Measurements from ENCODE around the gene GPR15LG.

DNA sequence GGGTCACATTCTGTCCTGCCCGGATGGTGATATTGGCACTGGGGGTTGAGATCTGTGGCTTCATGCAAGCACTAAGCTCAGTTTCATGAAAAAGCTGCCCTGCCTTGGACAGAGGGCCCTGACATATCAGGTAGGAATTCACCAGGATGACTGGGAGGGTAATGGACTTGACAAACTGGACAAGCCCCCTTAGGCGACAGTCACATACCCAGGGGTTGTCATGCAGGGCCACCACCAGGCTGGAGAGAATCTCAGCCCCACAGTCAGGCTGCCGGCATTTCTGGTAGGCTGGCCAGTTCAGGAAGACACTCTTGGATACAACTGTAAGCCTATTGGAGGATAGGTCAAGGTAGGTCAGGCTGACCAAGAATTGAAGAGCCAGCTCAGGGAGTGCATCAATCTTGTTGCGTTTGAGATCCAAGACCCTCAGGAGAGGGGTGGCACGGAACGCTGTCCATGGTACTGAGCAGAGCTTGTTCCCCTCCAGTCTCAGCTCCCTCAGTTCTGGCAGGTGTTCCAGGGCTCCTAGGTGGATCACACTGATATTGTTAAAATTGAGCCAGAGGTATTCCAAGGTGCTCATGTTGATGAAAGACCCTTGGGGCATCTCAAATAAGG is 50.9 kb downstream of the GPR15LG start:
- TF ChIP-seq, protein P1, sequence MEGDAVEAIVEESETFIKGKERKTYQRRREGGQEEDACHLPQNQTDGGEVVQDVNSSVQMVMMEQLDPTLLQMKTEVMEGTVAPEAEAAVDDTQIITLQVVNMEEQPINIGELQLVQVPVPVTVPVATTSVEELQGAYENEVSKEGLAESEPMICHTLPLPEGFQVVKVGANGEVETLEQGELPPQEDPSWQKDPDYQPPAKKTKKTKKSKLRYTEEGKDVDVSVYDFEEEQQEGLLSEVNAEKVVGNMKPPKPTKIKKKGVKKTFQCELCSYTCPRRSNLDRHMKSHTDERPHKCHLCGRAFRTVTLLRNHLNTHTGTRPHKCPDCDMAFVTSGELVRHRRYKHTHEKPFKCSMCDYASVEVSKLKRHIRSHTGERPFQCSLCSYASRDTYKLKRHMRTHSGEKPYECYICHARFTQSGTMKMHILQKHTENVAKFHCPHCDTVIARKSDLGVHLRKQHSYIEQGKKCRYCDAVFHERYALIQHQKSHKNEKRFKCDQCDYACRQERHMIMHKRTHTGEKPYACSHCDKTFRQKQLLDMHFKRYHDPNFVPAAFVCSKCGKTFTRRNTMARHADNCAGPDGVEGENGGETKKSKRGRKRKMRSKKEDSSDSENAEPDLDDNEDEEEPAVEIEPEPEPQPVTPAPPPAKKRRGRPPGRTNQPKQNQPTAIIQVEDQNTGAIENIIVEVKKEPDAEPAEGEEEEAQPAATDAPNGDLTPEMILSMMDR (IDR thresholded peaks at IDR 0.05), result no peak
- no peak for TF ChIP-seq POLR2A (IDR thresholded peaks at IDR 0.05)
